Naive B cell (primary cell): ENCODE measurements around the gene CXCR2. TPM values are rescaled to one million over a fixed set of nuclear protein-coding genes. Genes with fewer than 3 reads are reported as not detected.
A peak's percentile ranks its signal among the peaks of the same experiment; 100 is the strongest.
"Not testable (repeated sequence)": the region's sequence is repeated elsewhere in the genome, so short reads cannot be mapped to it uniquely, and the experiment has no call there.

Experiments used
- ATAC-seq, 2 donors: fragments of 150-1000 bp; cut with Tn5 transposase; 2 replicates each; pipeline ENCODE4 v1.10.0; 2021; ENCODE audit warnings: low read depth in 2 of 2, mild to moderate bottlenecking in 2 of 2, moderate library complexity in 2 of 2
- DNase-seq: peaks from one replicate; pipeline ENCODE4 v3.0.0; 2022
- H3K27ac Mint-ChIP-seq, 6 donors: one replicate each; pipeline ENCODE4 v1.8.0; 2020 to 2022; ENCODE audit warnings: mild to moderate bottlenecking in 6 of 6, mixed read lengths in 6 of 6, moderate library complexity in 5 of 6, inconsistent platforms in 2 of 6
- H3K27me3 Mint-ChIP-seq, 3 donors: one replicate each; pipeline ENCODE4 v1.8.0; 2021 to 2022; ENCODE audit warnings: mixed read lengths in 3 of 3, mild to moderate bottlenecking in 1 of 3
- H3K36me3 Mint-ChIP-seq, 2 donors: one replicate each; pipeline ENCODE4 v1.8.0; 2020 to 2022; ENCODE audit warnings: mixed read lengths in 2 of 2, inconsistent platforms in 1 of 2, mild to moderate bottlenecking in 1 of 2
- H3K4me1 Mint-ChIP-seq, 3 donors: one replicate each; pipeline ENCODE4 v1.8.0; 2020 to 2022; ENCODE audit warnings: mixed read lengths in 3 of 3, inconsistent platforms in 1 of 3, mild to moderate bottlenecking in 1 of 3, moderate library complexity in 1 of 3
- H3K4me3 Mint-ChIP-seq, 8 donors: one replicate each; pipeline ENCODE4 v1.8.0; 2020 to 2022; ENCODE audit warnings: mild to moderate bottlenecking in 8 of 8, mixed read lengths in 8 of 8, moderate library complexity in 8 of 8, inconsistent platforms in 2 of 8
- H3K9me3 Mint-ChIP-seq, 7 donors: one replicate each; pipeline ENCODE4 v1.8.0; 2020 to 2022; ENCODE audit warnings: mixed read lengths in 7 of 7, mild to moderate bottlenecking in 5 of 7, inconsistent platforms in 2 of 7, moderate library complexity in 1 of 7
- polyA plus RNA-seq, 6 donors: library from polyadenylated mRNA; unstranded; fragments of 300-500 nt; fragmentation: Illumina TruSeq; gene quantifications; one replicate each; pipeline ENCODE4 v1.2.3, GENCODE V29; 2021; ENCODE audit warnings: low read depth in 6 of 6

CXCR2 gene
- polyA plus RNA-seq, 6 donors from 2014 or later, result 0.36 to 2.3 (median 1.3) TPM; not detected in 2

GRCh38 chr2:218097975-218098374, 27.9 kb upstream of the CXCR2 start:
- H3K36me3 Mint-ChIP-seq, result peaks cover 0 to 4% of the 10 kb centered on the region in 2 donors
- no peak for ATAC-seq
- H3K4me1 Mint-ChIP-seq, result no peaks in the 10 kb centered on the region
- H3K9me3 Mint-ChIP-seq, result peaks cover 0 to 9% (median 4%) of the 10 kb centered on the region in 7 donors
- no peak overlapping the region for H3K27ac Mint-ChIP-seq
- DNase-seq, result no peak
- H3K27me3 Mint-ChIP-seq, result peaks cover 0 to 25% (median 14%) of the 10 kb centered on the region in 3 donors
- H3K4me3 Mint-ChIP-seq, result no peak overlapping the region

- Mint-ChIP-seq H3K27me3 (peaks cover 30 to 69% (median 44%) of the 10 kb centered on the region in 3 donors), H3K36me3 (peaks cover 0 to 22% of the 10 kb centered on the region in 2 donors), H3K9me3 (peaks cover 9 to 51% (median 21%) of the 10 kb centered on the region in 7 donors)
- H3K4me1 Mint-ChIP-seq, ATAC-seq, H3K4me3 Mint-ChIP-seq, DNase-seq, H3K27ac Mint-ChIP-seq: not testable (repeated sequence)
Observed at GRCh38 chr2:218108834-218109233, 17.0 kb upstream of the CXCR2 start.

GRCh38 chr2:218121789-218122188, 4.0 kb upstream of the CXCR2 start:
- Mint-ChIP-seq H3K36me3 (peaks cover 0 to 14% of the 10 kb centered on the region in 2 donors), H3K9me3 (peaks cover 4 to 62% (median 33%) of the 10 kb centered on the region in 7 donors), H3K27me3 (peaks cover 23 to 35% (median 35%) of the 10 kb centered on the region in 3 donors)
- H3K4me1 Mint-ChIP-seq, H3K27ac Mint-ChIP-seq, ATAC-seq, DNase-seq, H3K4me3 Mint-ChIP-seq: not testable (repeated sequence)

GRCh38 chr2:218122286-218122685, 3.5 kb upstream of the CXCR2 start:
- not testable (repeated sequence) for H3K4me1 Mint-ChIP-seq, DNase-seq, ATAC-seq, H3K4me3 Mint-ChIP-seq, H3K27ac Mint-ChIP-seq
- Mint-ChIP-seq H3K9me3 (peaks cover 4 to 59% (median 29%) of the 10 kb centered on the region in 7 donors), H3K27me3 (peaks cover 23 to 35% (median 35%) of the 10 kb centered on the region in 3 donors), H3K36me3 (peaks cover 0 to 14% of the 10 kb centered on the region in 2 donors)

GRCh38 chr2:218123986-218124385, 1.8 kb upstream of the CXCR2 start:
- Mint-ChIP-seq H3K36me3 (no peaks in the 10 kb centered on the region), H3K27me3 (peaks cover 23 to 43% (median 36%) of the 10 kb centered on the region in 3 donors), H3K4me1 (peaks cover 0 to 6% (median 4%) of the 10 kb centered on the region in 3 donors), H3K27ac (no peak overlapping the region), H3K4me3 (no peak overlapping the region), H3K9me3 (peaks cover 0 to 42% (median 19%) of the 10 kb centered on the region in 7 donors)
- DNase-seq, result no peak
- ATAC-seq, result no peak

GRCh38 chr2:218125095-218125494, 733 bp upstream of the CXCR2 start:
- ATAC-seq, result no peak
- Mint-ChIP-seq H3K27ac (peak overlapping the region in 1 of 6 donors; percentile 33), H3K9me3 (peaks cover 0 to 31% (median 19%) of the 10 kb centered on the region in 7 donors), H3K4me3 (peak overlapping the region in 1 of 8 donors; percentile 2), H3K27me3 (peaks cover 30 to 46% (median 31%) of the 10 kb centered on the region in 3 donors), H3K36me3 (no peaks in the 10 kb centered on the region), H3K4me1 (peaks cover 0 to 6% (median 4%) of the 10 kb centered on the region in 3 donors)
- no peak for DNase-seq

- H3K36me3 Mint-ChIP-seq, result no peaks in the 10 kb centered on the region
- peaks cover 0 to 6% (median 4%) of the 10 kb centered on the region in 3 donors for H3K4me1 Mint-ChIP-seq
- H3K4me3 Mint-ChIP-seq, result no peak overlapping the region
- H3K9me3 Mint-ChIP-seq, result peaks cover 0 to 5% (median 1%) of the 10 kb centered on the region in 7 donors
- ATAC-seq, result no peak
- no peak for DNase-seq
- H3K27ac Mint-ChIP-seq, result no peak overlapping the region
- peaks cover 7 to 35% (median 22%) of the 10 kb centered on the region in 3 donors for H3K27me3 Mint-ChIP-seq
Observed at GRCh38 chr2:218127929-218128455, 2.2 kb downstream of the CXCR2 start.

- Mint-ChIP-seq H3K4me1 (peaks cover 0 to 6% (median 4%) of the 10 kb centered on the region in 3 donors), H3K27ac (no peak overlapping the region), H3K36me3 (no peaks in the 10 kb centered on the region), H3K4me3 (no peak overlapping the region), H3K27me3 (peaks cover 7 to 35% (median 22%) of the 10 kb centered on the region in 3 donors), H3K9me3 (peaks cover 0 to 1% (median 0%) of the 10 kb centered on the region in 7 donors)
- no peak for DNase-seq
- ATAC-seq, result no peak
Observed at GRCh38 chr2:218128781-218129457, 3.1 kb downstream of the CXCR2 start.

- Mint-ChIP-seq H3K27me3 (peaks cover 11 to 34% (median 19%) of the 10 kb centered on the region in 3 donors), H3K27ac (peak overlapping the region in 1 of 6 donors; percentile 34), H3K36me3 (no peaks in the 10 kb centered on the region), H3K9me3 (peaks cover 0 to 1% (median 0%) of the 10 kb centered on the region in 7 donors), H3K4me3 (no peak overlapping the region), H3K4me1 (peaks cover 0 to 6% (median 4%) of the 10 kb centered on the region in 3 donors)
- no peak for ATAC-seq
- no peak for DNase-seq
Observed at GRCh38 chr2:218129458-218130135, 3.8 kb downstream of the CXCR2 start.

GRCh38 chr2:218130377-218130776, 4.5 kb downstream of the CXCR2 start:
- Mint-ChIP-seq H3K27ac (no peak overlapping the region), H3K9me3 (no peaks in the 10 kb centered on the region), H3K36me3 (no peaks in the 10 kb centered on the region), H3K4me3 (no peak overlapping the region), H3K4me1 (peaks cover 0 to 5% (median 4%) of the 10 kb centered on the region in 3 donors), H3K27me3 (peaks cover 11 to 33% (median 20%) of the 10 kb centered on the region in 3 donors)
- ATAC-seq (no peak), DNase-seq (no peak)

- no peak for ATAC-seq
- H3K27ac Mint-ChIP-seq, result no peak overlapping the region
- H3K36me3 Mint-ChIP-seq, result no peaks in the 10 kb centered on the region
- no peak overlapping the region for H3K4me3 Mint-ChIP-seq
- DNase-seq, result no peak
- H3K27me3 Mint-ChIP-seq, result peaks cover 11 to 33% (median 24%) of the 10 kb centered on the region in 3 donors
- peaks cover 0 to 2% (median under 1%) of the 10 kb centered on the region in 3 donors for H3K4me1 Mint-ChIP-seq
- H3K9me3 Mint-ChIP-seq, result no peaks in the 10 kb centered on the region
Observed at GRCh38 chr2:218130822-218131221, 5.0 kb downstream of the CXCR2 start.

- H3K4me3 Mint-ChIP-seq, result no peak overlapping the region
- H3K27ac Mint-ChIP-seq, result no peak overlapping the region
- H3K36me3 Mint-ChIP-seq, result no peaks in the 10 kb centered on the region
- DNase-seq, result no peak
- H3K27me3 Mint-ChIP-seq, result peaks cover 34 to 56% (median 51%) of the 10 kb centered on the region in 3 donors
- no peaks in the 10 kb centered on the region for H3K9me3 Mint-ChIP-seq
- no peak for ATAC-seq
- peaks cover 8% of the 10 kb centered on the region in 3 donors for H3K4me1 Mint-ChIP-seq
Observed at GRCh38 chr2:218137514-218137913, 11.7 kb downstream of the CXCR2 start.

- ATAC-seq (no peak), DNase-seq (no peak)
- Mint-ChIP-seq H3K4me1 (peaks cover 8% of the 10 kb centered on the region in 3 donors), H3K27me3 (peaks cover 38 to 61% (median 52%) of the 10 kb centered on the region in 3 donors), H3K27ac (no peak overlapping the region), H3K36me3 (no peaks in the 10 kb centered on the region), H3K4me3 (no peak overlapping the region), H3K9me3 (no peaks in the 10 kb centered on the region)
Observed at GRCh38 chr2:218138047-218138446, 12.2 kb downstream of the CXCR2 start.
